Measurements from ENCODE around the gene BUB3.

BUB3 gene

GRCh38 chr10:123213192-123213591, 59.0 kb downstream of the BUB3 start:
- H3K4me3 ChIP-seq (ENCODE audit: low read depth, low read length) = no peak overlapping the region
- no peak for TF ChIP-seq CTCF (IDR thresholded peaks at IDR 0.05; ENCODE audit: borderline replicate concordance, insufficient read depth, low read depth, low read length)

Measured in GM12875 (cell line).